Esophagus muscularis mucosa (tissue), 4 donors: ENCODE data around the gene PITPNM3.

Experiments used
- CTCF ChIP-seq, 3 experiments: fragments of 200-600 bp in 2 of 3; fragments of 450-650 bp in 1 of 3; sonication (generic) in 2 of 3; IDR thresholded peaks; one replicate each; pipeline ENCODE4 v1.5.1; 2017 to 2019; ENCODE audit warnings: antibody characterized with exemption in 3 of 3, mild to moderate bottlenecking in 2 of 3, moderate library complexity in 1 of 3
- EP300 ChIP-seq: sonication (generic); formaldehyde crosslinking; IDR thresholded peaks from one replicate; pipeline ENCODE4 v1.6.1; 2017; ENCODE audit warnings: antibody characterized with exemption
- POLR2A ChIP-seq: fragments of 450-650 bp; IDR thresholded peaks from one replicate; pipeline ENCODE4 v1.6.1; 2017; ENCODE audit warnings: antibody characterized with exemption, moderate library complexity, mild to moderate bottlenecking, low read depth
- POLR2AphosphoS5 ChIP-seq, 2 donors: sonication (generic); formaldehyde crosslinking; IDR thresholded peaks; one replicate each; pipeline ENCODE4 v1.6.1; 2017; ENCODE audit warnings: antibody characterized with exemption in 2 of 2

DNA sequence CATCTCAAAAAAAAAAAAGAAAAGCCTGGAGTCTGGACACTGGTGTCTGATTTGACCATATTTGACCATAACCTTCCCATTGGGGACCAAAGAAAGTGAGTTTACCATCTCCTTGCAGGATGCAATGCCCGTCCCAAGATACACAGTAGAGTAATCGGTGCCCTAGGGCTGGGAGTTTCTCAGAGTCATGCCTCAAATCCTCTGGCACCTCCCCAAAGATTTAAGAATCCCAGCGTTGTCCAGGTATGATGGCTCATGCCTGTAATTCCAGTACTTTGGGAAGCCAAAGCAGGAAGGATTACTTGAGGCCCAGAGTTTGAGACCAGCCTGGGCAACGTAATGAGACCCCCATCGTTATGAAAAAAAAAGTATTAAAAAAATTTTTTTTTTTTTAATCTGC is 5.0 kb downstream of the PITPNM3 start:
- TF ChIP-seq POLR2AphosphoS5 (IDR thresholded peaks at IDR 0.05) (no peak), POLR2A (no peak), CTCF (IDR thresholded peaks at IDR 0.05) (no peak), EP300 (no peak)
